M059J (cell line): ENCODE results near the gene ZNF184. TPM values are rescaled to one million over a fixed set of nuclear protein-coding genes. Genes with fewer than 3 reads are reported as not detected.

Source experiments
- DNase-seq: peaks from one replicate; pipeline ENCODE4 v3.0.0-alpha.2; 2012; ENCODE audit warnings: low read depth
- total RNA-seq: library from RNA; depleted of rRNA; stranded (reverse); fragments of >200 nt; shearing (Covaris generic); gene quantifications from 2 replicates; pipeline ENCODE4 v1.2.3, GENCODE V29; 2014

Gene ZNF184
- total RNA-seq, 1 experiment from 2014 or later, result 15.9 TPM

DNA sequence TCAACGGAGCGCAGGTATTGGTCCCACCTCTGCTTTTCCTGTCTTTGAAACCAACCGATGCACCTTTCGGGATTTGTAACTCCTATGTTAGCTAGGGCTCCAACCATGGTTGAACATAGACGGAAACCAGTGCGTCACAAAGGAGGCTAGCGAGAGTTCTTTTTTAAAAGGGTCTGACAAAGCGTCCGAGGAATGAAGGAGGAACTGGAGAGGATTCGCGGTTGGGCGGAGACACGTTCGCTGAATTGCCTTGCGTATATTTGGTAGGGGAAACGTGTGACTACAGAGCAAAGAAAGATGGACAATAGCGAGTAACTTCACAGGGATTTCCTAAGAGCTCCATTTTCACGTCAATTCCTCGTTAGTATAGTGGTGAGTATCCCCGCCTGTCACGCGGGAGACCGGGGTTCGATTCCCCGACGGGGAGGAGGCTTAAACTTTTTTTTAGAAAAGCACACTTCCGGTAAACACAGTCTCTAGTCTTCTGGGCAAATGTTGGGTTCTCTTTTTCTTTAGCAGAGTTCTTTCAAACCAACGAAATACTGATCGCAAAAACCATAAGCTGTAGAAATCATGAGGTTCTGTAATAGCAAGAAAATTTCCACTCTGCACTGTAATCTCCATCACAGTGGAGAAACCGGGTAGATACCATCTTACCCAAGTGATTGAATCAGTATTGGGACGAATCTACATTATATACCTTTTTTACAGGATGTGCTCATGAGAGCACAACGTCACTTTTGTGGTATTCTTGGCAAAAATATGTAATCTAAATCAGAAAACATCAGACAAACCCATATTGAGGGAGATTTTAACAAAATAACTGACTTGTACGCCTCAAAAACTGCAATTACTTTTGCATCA is 6.6 kb upstream of the ZNF184 start:
- DNase-seq, result peak; percentile 94

DNA sequence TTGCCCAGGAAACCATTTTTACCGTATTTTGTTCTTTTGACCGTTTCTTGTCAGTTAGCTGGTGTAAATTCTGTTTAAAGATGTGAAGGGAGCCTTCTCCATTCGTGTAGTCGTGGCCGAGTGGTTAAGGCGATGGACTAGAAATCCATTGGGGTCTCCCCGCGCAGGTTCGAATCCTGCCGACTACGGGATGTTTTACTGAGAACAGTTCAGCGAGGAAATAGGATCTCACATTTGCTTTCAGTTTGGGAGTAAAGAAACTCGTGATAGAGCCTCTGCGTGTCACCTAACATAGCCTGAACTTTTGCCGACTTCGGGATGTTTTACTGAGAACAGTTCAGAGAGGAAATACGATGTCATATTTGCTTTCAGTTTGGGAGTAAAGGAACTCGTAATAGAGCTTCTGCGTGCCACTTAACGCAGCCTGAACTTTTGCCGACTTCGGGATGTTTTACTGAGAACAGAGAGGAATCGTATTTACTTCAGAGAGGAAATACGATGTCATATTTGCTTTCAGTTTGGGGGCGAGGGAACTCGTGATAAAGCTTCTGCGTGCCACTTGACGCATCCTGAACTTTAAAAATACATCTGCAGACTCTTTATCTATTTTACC is 5.9 kb upstream of the ZNF184 start:
- peak; percentile 96 for DNase-seq

DNA sequence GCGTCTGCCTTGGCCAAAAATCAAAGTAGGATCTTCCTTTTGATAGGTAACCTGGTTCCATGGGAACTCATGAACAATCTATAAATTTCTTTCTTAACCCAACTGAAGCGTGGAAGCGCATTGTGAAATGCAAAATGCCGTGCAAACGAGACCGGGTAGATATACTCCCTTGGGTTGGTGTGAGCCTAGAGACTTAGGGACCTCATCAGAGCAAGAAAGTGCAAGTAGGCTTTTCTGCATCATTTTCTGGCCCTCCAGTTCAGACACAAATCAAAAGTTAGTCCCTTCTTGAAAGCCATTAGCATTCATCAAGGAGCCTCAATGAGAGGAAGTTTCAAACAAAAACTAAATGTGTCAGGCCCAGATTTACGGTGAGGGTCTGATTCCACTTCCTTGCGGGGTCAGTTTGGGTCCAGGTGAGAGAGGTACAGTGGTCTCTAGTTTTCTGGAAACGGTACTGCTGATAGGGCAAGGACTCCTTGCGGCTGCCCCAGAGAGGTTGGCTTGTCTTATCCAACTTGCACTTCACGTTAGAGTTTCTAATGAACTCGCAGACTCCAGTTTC is 5.3 kb upstream of the ZNF184 start:
- no peak for DNase-seq

DNA sequence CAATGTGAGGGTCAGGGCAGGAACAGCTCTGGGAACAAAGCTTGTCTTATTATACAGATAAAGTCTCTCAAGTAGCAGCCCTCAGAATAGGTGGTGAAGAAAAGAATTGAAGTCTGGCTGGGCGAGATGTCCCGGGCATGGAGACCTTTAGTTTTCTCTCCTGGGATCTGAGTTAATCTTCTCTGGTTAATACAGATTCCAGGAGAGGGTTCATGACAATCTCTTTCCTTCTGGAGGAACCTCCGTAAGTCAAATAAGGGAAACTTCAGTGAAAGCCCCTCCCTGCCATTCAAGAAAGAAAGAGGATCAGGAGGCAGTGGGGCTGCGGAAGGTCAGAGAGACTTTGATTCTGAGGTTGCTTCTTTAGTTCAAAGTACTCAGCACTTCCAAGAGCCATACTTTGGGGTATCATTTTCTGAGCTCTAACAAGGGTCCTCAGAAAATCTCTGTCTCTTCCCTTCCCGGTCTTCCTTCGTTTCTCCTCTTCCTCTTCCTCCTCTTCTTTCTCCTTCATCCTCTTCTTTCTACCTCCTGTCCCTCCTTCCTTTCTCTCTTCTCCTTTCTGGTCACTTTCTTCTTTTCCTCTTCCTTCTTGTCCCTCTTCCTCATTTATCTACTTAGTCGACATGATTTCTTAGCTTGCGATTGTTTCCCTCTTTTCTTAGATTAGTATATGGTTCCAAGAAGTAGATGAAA is 4.6 kb upstream of the ZNF184 start:
- DNase-seq, result no peak

DNA sequence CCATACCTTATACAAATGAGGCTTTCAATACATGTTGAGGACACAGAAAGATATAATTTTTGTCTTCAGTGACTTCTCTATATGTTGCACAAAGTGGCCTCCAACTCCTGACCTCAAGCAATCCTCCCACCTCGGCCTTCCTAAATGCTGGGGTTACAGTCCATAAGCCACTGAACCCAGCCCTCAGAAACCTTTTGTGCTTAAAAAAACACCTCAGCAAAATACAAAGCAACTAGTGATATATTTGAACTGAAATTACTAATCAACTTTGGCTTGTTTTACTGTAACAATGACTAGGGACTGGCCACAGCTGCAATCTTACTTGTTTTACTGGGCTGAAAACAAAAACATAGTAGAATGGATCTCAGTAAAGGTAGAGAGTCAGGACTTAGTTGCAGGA is 3.2 kb upstream of the ZNF184 start:
- no peak for DNase-seq

DNA sequence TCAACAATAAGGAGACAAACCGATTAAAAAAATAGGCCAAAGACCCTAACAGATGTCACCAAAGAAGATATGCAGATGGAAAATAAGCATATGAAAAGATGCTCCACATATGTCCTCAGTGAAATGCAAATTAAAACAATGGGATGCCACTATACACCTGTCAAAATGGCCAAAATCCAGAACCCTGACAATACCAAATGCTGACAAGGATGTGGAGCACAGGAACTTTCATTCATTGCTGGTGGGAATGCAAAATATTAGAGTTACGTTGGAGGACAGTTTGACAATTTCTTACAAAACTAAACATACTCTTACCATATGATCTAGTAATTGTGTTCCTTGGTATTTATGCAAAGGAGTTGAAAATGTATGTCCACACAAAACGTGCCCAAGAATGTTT is 1.8 kb upstream of the ZNF184 start:
- no peak for DNase-seq

DNA sequence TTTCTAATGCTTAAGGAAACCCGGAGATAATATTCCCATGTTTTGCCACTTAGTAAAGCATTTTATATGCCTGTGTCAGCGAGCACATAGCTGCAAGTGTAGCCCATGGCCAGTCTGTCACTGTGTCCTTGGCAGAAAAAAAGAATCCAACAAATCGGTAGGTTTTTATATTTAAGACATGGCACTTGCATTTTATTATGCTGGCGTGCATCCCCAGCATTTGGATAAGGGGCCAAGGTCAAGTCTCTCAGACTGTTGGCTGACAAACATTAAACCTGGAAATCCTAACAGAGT is 1.2 kb upstream of the ZNF184 start:
- DNase-seq, result no peak

DNA sequence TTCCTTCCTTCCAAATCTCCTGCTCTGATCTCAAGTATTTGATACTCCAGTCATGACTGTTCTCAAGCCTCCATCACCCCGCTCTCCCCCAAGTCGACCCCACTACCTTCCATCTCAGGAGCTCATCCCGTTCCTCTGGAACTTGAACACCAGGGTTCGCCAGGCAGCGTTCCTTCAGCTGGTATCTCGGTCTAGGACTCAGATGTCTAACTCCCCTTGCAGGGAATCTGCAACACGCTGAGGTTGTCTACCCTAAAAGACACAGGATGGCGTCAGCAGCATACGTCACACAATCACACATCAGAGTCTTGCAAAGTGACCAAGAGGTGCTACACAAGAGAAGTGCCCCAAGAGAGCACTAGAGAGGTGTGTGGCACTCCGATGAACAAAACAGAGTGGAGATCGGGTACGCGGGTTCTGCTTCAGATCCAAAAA is 706 bp downstream of the ZNF184 start:
- peak; percentile 90 for DNase-seq

DNA sequence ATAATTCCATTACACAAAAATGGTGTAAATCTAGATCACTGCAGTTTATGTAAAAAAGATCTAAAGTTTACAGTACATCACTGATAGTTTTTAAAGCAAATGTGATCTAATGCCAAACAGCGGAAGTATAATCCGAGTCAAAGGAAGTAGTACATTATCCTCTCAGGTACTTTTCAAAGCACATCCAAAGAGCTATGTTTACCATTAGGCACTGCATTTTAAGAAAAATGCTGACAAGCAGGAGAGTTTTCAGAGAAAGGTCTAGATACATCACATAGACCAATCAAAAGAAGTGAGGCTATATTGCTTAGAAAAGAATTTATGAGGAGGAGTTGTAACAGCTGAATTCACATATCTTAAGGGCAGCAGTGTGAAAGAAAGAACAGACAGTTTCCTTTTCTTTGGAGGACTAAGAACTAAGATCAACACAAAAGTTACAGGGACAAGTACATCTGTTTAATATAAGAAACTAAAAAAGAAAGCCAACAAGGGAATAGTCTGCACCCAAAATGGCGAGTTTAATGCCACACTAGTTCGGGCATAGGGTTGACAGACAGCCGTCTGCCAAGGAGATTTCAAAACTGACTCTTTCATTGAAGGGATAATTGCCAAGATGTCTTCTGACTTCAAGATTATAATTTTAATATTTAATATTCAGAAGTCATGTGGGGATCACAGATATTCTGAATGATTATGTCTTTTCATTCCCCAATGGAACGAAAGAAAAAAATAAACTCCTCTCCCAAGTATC is 1.4 kb downstream of the ZNF184 start:
- DNase-seq, result no peak

DNA sequence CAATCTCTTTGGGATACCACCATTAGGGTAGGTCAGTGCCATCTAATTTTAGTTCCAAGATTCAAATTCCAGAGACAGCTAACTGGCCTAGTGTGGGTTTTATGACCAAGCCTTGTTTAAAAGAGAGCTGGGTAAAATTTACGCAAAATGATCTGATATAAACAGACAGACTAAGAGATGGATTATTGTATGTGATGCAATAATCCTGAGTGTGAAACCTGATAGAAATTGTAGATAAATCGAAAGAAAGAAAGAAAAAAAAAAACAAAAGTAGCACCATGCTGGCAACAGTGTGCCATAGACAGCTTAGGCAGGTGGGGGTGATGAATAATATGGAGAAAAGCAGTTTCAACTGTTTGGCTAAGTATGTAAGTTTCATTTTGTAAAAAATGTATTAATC is 2.9 kb downstream of the ZNF184 start:
- DNase-seq, result no peak

DNA sequence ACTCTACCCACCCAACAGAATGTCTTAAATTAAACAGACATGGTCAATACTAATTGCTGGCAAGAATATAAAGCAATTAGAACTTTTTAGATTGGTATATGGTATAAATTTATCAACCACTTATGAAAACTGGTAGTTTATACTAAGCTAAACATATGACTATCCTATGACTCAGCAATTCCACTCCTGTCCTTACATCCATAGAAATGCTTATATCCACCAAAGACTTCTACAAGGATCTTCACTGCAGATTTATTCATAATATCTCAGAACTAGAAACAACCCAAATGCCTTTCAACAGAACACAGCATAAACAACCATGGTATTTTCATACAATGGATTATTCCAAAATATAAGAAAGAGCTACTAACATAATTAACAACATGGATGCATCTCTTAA is 4.6 kb downstream of the ZNF184 start:
- DNase-seq, result no peak

DNA sequence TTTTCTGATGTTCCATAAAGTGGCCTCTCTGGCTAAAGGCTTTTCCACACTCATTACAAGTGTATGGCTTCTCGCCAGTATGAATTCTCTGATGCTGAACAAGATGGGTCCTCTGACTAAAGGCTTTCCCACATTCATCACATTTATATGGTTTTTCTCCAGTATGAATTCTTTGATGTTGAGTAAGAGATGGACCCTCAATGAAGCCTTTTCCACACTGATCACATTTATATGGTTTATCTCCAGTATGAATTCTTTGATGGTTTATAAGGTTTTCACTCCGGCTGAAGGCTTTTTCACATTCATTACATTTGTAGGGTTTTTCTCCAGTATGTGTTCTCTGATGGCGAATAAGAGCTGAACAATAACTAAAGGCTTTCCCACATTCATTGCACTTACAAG is 20.4 kb downstream of the ZNF184 start:
- DNase-seq, result peak; percentile 31

DNA sequence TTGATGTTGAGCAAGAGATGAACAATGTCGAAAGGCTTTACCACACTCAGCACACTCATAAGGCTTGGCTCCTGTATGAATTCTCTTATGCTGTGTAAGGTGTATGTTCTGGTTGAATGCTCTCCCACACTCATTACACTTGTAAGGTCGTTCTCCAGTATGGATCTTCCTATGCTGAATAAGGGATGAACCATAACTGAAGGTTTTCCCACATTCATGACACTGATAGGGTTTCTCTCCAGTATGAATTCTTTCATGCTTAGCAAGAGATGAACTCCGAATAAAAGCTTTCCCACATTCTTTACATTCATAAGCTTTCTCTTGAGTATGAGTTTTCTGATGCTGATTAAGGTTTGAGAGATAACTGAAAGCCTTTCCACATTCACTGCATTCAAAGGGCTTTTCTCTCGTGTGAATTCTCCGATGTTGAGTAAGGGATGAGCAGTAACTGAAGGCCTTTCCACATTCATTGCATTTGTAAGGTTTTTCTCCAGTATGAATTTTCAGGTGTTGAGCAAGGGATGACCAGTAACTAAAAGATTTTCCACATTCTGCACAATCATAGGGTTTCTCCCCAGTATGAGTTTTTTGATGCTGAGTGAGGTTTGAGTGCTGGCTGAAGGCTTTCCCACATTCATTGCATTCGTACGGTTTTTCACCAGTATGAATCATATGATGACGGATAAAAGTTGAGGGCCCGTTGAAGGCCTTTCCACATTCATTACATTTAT is 21.1 kb downstream of the ZNF184 start:
- no peak for DNase-seq

DNA sequence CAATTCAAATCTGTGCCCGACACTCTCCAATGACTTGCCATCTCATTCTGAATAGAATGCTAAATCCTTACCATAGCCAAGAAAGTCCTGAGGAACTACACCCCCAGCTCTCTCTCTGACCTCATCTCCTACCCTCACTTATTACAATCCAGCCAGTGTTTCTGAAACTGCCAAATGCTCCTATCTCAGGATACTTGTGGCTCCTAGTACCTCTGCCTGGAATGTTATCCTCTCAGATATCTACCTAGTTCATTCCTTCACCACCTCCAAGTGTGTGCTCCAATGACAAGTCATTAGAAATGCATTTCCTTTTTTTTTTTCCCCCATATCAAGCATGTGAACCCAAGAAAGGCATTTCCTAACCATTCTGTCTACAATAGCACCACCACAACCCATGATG is 24.4 kb downstream of the ZNF184 start:
- no peak for DNase-seq

DNA sequence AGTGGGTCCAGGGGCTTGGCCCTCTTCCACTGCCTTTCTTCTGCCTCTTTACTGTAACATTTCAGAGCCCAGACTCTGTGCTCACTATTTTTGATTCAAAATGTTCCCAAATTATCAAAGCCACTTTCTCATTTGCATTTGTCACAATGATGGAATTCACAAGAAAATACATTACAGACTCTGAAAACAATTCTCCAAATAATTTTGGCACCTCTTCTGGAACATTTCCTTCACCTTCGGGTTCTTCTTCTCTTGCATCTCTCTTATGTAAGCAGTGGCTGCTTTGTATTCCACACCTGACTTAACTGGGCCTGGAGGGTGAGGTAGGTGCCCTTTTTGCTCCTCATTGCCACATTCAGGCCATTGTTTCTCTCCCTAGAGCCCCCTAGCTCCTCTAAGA is 30.0 kb downstream of the ZNF184 start:
- no peak for DNase-seq

DNA sequence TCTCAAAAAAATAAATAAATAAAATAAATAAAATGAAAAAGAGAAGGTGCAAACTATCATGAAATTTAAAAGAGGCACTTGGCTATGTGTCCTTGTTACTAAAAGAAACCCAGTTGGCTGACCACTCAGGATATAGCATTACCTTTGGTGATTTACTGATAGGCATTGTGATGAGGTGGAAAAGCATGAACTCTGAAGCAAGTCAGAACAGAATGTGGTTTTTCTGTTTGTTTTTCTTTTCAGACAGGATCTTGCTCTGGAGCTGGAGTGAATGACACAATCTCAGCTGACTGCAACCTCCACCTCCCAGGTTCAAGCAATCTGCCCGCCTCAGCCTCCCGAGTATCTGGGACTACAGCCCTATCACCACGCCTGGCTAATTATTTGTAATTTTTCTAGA is 31.9 kb downstream of the ZNF184 start:
- peak; percentile 79 for DNase-seq

DNA sequence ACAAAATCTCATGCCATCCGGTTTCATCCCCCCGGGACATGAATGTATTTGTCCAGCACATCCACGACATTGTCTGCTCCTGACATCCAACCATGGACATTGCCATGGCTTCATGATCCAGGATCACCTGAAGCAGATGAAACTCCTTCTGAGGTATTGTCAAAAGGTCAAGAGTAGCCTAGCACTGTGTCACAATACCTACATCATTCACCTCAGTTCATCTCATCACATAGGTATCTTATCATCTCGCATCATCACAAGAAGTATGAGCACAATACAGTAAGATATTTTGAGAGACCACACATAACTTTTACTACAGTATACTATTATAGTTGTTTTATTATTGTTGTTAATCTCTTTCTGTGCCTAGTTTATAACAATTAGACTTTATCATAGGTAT is 33.5 kb downstream of the ZNF184 start:
- no peak for DNase-seq

DNA sequence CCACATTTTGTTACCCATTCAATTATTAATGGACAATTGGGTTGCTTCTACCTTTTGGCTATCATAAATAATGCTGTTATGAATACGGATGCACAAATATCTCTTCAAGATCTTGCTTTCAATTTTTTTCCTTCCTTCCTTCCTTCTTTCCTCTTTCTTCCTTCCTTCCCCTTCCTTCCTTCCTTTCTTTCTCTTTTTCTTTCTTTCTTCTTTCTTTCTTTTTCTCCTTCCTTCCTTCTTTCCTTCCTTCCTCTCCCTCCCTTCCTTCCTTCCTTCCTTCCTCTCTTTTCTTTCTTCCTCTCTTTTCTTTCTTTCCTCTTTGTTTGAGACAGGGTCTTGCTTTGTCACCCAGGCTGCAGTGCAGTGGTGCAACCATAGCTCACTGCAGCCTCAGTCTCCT is 39.2 kb downstream of the ZNF184 start:
- DNase-seq, result no peak

DNA sequence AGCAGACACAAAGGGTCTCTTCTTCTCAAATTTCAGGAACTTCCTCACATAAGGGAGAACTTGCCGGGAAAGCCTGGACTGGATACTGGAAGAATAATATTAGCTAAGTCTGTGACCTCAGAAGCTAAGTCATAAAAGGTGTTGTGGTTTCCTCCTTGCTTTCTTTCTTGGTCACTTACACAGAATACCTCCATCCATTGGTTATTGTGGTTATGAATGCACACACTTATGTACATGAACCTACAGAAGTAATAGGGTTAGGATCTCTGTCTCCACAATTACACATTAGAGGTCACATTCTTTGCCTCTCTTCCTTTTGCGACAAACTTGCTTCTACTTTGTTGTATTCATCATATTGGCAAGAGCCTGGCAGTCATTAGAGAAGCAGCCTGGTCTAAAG is 43.9 kb downstream of the ZNF184 start:
- no peak for DNase-seq

DNA sequence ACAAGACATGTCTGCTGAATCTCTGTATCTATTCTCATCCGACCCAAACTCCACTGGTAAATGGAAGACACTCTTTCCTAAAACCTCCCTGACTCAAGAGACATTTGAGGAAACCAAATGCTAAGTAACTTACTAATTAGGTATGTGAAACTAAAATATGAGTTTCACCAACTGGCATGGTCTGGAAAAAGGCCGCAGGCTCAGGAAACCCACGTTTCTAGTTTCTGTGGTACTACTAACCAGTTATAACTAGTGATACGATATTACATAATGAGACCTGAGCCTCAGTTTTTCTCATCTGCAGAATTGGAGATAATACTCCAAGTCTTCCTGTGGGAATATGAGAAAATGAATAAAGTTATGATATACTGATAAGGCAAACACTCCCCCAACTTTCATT is 44.4 kb downstream of the ZNF184 start:
- no peak for DNase-seq

DNA sequence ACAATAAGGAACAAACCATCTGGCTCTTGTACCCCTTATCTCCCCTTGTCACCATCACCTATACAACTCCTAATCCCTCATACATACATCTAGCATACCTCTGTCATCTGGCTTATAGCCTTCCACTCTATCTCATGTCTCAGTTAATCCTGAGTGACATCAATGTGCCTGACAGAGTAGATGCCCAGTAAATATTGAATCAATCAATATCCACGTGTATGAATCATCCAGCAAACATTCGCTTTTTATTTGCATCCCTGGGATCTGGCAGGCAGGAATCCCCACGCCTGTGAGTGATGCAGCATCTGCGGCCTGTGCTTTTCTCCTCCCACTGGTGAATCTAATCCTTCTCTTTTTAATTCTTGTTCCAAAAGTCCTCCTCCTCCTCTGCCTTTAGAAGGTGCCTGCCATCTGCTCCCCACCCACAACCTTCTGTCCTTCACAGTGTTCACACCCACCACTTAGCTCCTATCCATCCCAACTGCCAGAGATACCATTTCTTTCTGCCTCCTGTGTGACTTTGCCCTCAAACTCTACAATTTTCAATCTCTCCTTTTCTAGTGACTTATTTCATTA is 46.8 kb downstream of the ZNF184 start:
- DNase-seq, result no peak
